ENCODE measurements around the gene IFNG-AS1. TPM values are rescaled to one million over a fixed set of nuclear protein-coding genes. Genes with fewer than 3 reads are reported as not detected.
A peak's percentile ranks its signal among the peaks of the same experiment; 100 is the strongest.

IFNG-AS1 gene
- 0.49 TPM for total RNA-seq

DNA sequence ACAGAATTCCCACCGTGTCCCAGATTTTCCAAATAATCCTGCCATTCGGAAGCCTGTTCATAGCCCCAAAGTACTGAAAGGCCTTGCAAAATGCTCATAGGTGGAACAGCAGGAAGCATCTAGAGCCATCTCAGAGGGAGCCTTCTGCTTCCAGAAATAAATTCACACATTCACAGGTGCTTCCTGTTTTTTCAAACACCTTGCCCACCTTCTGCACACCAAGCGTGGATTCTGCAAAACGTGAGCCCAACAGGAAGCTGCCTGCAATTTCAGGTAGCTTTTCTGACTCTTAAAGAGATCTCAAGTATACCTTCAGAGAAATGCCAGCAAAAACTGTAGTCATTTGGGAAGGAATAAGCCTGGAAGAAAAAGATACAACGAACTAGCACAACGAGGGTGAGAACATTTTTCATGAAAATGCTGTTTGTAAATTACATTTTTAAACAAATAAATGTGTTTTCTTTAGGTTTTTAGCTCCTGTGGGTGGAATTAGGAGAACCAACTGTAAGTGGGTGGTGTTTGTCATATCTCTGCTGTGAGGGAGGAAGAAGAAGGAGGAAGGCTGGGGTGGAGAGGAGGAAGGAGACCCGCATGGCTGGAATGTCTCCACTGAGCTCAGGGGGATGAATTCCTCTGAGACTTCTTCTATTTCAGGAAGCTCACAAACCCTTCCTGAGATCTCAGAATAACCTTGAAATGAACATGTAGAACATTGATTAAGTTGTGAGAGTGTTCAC lies at the start of gene IFNG-AS1:
Gene IFNG-AS1 (plus strand): TSS at position 264 of the 737 bp plus-strand sequence.
- no peak for DNase-seq

DNA sequence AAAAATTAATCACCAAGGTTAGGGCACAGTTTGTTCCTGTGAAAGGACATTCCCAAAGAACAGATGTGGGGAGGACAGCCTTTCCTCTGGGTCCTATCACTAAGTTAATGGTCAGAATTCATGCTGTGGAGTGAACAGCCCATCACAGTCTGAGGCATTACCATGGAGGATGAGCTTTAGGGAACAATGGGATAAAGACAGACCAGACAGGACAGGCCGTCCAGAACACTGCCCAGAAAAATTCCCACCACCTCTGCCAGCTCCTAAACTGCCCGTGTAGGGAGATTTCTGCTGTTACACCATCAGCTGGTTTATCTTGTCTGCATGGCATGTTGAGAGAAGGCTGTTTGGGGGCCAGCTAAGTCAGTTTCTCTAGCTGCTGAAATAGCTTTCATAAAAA lies 49.6 kb upstream of the IFNG-AS1 start:
- DNase-seq, result no peak

DNA sequence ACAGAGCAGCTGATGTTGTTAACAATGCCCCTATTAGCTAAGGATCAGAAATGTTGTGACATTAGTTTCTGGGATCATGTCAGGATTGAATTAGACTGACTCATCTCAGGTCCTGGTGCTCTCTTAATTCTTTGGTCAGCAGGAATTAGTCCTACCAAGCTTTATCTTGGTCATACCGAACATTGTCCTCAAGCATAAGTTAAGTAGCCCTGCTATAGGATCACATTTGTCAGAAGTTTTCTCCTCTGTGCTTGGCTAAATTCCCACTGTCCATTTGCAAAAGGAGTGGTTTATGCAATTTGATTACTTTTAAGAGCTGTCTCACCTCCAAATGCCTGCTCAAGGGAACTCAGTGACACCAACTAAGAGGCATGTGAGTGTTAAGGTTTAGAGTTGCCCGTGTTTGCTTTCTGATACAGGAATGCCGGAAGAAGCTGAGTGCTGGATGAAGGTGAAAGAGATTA lies 48.4 kb upstream of the IFNG-AS1 start:
- DNase-seq, result no peak

DNA sequence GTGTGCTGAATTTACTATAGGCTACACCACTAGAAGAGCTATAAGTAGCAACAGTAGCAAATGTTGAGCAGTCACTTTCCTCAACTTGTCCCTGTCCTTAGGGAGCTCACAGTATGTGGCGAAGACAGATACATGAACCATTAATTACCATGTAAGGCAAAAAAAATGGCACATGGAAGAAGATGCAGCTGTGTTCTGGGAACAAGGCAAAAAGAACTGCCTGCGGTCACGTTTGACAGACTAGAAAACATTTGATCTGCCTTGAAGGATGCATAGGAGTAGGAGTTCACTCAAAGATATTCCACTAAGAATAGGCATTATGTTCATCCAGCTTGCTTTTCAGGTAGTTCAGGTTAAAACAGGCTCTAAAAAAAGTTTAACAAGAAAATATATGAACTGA lies 46.5 kb upstream of the IFNG-AS1 start:
- DNase-seq, result peak; percentile 35

DNA sequence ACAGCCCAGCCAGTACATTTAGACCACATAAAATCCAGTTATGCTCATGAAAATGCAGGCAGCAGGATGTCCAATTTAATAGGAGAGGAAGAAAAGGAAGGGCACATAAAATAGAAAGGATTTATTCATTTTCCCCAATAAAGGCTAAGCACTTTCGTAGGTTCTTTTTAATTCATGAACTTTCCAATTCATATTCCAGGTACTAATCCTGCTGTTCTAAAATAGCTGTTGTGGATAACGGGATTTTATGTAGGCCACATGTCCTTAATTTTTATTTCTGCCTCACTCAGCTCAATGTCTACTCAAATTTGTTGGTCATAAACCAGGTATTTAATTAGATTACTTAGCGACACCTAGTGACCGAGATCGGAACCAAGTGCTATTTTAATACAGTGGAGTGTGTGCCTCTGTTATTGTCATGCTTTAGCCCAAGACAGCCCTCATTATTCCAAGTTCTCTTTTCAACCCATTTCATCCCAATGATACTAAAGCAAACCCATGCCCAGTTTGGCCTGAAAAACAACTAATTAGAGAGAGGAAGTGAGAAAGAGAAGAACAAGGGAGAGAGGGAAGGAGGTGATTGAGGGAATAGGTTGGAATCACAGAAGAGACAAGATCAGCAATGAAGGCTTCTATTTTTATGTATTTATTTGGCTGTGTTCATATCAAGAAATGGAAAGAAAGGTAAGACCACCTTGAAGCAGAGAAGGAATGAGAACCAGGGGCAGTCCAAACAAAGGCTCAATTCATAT lies 45.9 kb upstream of the IFNG-AS1 start:
- DNase-seq, result peak; percentile 65

DNA sequence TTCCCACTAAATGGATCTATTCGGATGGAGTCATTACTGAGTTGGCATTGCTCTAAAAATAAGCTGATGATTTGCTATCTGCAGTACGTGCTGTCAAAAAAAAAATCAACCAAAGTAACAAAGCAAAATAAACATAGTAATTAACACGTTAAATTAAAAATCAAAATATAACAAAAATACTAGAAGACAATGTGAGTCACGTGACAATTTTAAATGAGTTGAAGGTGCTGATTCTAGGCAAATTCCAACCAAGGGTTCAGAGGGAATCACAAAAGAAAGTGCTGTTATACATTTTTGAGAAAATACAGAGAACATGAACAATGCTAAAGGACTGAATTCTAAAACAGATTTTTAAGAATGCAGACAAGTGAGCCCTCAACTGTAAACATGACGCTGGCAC lies 45.2 kb upstream of the IFNG-AS1 start:
- DNase-seq, result no peak

DNA sequence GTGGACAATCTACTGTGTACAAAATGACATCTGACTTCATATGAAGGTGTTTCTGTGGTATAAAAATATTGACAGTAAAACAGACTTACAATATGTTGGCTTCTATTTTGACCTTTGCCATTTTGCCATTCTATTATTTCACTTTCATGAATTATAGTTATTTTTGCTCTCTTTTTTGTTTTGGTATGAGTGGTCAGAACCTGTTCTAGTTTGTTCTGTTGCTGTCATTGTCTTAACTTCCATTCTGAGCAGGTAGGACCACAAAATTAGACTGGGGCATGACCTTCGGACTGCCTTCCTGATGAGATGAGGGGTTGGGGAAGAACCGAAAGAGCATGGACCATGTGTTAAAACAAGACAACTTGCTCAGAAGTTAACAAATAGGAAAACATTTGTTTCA lies 36.5 kb upstream of the IFNG-AS1 start:
- no peak for DNase-seq

DNA sequence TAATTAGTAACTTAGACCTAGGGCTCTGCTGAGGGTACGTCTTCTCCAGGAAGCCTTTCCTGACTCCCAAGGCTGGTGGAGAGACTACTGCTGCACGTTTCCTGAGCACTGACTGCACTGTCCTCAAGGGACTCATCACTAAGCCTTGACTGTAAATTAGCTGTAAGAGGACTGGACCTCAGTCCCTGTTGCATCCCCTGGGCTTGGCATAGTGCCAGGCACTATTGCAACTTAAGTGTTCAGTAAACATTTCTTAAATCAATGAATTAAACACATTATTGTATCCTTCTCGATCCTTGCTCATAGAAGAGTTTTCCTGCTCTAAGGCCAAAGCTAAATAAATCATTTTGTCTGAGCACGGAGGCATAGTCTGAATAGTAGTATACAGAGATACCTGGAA lies 31.9 kb upstream of the IFNG-AS1 start:
- DNase-seq, result peak; percentile 23

DNA sequence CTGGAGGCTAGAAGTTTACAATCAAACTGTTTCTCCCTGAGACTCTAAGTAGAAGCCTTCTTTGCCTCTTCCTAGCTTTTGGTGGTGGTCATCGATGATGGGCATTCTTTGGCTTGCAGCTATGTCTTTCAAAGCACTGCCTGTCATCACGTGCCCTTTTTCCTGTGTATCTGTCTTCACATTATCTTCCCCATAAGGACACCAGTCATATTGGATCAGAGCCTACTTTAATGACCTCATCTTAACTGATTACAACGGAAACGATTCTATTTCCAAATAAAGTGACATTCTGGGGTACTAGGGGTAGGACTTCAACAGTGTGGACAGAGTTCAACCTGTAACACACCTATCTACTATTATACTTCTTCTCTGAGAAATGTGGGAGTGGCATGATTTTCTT lies 31.1 kb upstream of the IFNG-AS1 start:
- peak; percentile 18 for DNase-seq

DNA sequence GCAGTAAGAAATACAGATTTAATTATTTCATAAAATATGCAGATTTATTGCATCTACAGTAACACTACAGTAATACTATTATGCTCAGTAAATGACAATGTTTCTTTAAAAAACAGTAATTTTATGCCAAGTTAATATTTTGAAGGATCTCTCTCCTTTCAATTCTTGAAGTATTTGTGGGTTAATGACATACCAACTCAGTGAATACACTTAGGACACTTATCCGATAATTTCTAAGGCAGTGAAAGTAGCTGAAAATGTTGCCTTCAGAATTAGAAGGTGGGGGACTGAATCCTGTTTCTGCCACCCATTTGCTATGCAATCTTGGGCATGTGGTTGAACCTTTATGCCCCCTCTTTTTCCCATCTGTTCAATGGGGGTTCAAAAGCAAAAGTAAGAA lies 24.8 kb upstream of the IFNG-AS1 start:
- no peak for DNase-seq

DNA sequence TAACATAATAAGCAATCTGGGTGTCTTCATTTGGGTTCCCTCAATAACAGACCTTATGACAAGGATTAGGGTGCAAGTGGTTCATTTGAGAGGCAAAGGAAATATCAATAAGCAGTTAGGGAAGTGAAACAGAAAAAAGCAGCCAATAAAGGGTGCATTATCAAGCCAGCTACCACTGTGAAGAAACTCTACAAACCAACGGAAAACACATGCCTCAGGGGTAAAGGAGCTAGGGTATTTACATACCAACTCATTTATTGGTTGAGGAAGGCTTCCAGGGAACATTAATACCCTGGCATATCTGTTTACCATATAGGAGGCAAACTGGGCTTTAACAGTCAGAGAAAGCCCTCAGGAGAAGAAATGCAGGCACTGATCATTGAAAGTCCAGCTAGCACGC lies 22.7 kb upstream of the IFNG-AS1 start:
- DNase-seq, result no peak

DNA sequence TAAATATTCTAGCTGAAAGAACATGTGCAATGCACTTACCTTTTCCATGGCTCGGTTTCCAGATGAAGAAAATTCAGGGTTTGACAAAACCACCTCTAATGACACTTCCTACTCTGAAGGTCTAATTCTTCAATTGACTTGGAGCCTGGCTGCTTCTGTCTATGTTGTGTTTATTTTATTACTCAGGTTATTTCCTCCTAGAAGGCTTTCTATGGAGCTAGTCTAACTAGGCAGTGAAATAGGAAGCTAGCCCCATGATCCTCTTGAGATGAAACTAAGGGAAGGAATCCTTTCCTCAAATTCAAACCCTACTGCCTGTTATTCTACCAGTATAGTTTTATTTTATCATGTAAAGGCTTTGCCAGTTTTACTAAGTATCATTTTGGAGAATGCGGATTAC lies 20.9 kb upstream of the IFNG-AS1 start:
- DNase-seq, result no peak

DNA sequence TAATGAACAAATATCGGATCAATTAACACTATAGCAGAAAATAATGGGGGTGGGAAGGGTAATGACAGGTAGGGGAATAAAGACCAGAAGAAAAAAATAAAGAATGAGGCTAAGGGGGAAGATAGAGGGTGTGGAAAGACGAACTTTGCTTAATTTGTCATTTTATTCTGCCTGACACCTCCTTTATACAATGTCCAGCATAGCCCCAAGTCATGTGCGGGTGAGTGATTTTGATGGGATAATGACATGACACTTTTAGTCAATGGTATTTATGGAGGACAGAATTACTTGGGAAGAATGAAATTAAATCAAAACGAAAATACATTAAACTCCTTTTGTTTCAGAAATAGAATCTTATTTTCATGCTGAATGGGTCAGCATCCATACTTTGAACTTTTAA lies 20.5 kb upstream of the IFNG-AS1 start:
- DNase-seq, result no peak

DNA sequence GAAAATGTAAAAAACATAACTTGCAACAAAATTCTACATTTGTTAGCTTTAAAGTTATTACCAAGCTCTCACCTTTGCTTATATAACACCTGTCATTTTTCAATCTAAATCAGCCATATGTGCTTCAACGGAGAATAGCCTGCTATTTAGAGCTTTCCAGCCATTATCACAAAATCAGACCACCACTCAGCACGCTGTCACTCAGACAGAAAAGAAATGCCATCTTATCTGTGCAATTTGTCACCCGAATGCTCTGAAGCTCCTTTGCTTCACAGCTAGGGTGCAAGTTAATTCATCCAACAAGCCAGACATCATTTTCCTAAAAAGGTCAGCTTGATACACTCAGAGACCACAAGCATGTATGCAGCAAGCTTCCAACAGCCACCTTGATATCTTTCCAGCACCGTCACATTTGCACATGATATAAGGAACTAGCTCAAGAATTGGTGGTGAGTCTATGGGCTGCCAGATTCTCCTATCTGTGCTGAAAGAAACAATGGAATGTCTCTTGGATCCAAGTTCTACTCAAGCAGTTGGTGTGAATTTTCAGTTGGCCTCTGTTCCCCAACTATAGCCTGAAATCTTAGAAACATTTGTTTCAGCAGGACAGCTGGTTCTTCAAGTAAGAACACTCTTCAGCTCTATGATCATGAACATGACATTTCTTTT lies 20.0 kb upstream of the IFNG-AS1 start:
- DNase-seq, result no peak

DNA sequence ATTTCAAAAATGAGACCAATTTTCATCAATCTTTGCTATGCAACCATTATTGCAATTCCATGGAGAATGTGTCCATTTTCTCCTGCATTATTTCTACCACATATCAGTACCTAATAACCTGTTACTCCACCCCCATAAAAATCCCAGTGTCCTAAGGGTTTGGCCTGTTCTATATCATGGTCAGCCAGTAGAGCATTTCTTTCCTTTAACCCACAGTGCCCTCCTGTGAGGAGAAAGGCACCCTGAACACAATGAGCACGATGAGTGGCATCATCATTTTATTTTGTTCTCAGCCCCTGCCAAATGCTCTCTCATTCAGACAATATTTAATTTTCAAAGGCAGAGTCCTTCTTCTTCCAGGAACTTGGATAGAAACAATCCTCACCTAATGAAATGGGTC lies 11.6 kb upstream of the IFNG-AS1 start:
- DNase-seq, result no peak

DNA sequence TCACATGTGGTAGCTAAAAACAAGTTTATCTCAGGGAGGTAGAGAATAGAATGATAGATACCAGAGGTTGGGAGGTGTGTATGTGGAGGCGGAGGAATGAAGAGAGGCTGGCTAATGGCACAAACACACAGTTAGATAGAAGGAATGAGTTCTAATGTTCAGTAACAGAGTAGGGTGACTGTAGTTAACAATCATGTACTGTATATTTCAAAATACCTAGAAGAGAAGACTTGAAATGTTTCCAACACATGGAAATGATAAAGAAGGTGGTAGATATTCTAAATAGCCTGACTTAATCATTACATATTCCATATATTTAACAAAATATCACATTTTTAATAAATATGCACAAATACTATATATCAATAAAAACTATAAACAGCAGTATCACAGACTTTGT lies 8.9 kb upstream of the IFNG-AS1 start:
- DNase-seq, result no peak

DNA sequence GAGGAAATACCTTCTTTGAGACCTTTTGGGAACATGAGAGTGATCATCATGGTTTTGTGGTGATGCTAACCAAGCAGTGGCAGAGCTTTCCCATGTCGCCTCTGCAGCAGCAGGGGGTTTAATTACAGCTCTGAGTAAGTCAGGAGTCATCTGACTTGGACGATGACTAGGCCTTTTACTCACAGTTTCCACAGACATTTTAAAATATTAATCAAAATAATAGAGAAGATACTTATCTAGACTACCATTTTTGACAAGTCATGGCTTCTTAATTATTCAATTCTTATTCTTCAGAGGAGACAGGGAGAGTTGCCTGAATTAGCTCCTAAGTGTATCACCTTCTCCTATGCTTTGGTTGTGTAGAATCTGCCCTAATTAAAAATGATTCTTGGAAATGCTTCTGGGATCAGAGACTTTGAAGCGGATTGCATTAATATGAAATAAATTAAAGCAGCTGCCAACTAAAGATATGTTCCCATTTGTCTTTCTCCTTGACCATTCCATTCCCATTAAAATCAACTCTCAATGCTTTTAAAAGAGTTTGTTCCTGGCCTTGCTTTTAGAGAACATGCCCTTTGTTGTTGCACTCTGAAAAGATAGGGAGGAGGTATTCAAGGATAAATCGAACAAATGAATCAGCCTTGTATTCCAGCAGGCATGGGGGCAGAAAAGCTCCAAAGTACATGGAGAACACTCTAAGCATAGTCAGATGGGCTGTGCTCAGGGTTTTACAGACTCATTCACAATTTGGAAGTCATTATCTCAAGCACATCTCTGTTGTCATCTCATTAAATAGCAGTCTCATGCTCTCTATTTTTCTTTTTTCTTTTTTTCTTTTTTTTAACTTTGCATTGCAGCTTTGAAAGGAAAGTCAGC lies 7.7 kb upstream of the IFNG-AS1 start:
- no peak for DNase-seq

DNA sequence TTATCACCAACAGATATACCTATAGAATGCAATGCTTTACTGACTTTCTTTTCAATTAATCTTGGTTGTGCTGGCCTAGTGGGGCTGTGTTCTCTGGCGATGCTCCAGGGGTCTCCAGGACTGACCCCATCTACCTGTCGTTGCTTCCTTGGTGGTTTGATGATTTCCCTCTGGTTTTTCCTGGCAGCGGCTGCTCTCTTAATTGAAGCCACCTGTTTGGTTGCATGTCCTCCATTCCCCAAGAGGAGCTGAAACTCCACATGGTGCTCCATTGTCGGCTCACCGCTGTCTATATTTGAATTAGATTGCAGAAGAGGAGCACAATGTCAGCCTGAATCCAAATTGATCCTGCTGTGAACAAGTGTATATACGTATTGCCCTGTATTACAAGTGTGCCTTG lies 7.1 kb upstream of the IFNG-AS1 start:
- DNase-seq, result no peak

DNA sequence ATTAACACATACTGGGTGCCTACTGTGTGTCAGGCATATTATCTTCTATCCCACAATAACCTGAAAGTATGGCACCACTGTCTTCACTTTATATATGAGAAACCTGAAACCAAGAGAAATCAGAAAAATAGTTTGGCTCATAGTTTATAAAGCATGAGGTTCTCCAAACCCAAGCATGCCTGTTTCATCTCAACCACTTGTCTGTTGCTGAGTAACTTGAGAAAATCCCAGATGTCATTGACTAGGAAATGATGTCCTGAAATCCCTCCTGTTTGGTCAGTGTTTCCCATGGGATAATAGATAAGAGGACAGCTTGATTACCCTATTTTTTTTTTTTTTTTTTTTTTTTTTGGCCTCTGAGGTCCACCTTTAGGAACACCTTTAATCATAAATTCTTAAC lies 2.6 kb upstream of the IFNG-AS1 start:
- DNase-seq, result no peak

DNA sequence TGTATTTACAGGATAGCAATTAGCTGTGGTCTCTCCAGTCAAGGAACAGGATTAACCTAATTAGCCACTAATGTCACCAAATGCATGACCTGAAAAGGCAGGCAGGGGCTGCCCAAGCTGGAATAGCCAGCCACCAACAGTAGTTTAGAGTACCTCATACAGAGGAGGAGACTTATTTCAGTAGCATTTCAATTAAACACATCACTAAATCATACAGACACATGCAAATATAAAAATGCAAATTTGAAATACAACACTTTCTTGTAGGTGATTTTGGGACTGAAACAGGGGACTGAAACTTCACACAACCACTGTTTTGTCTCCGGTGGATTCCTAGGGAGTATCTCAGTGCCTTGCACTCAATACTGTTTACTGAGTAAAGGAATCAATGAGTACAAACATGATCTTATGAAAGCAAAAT lies 636 bp upstream of the IFNG-AS1 start:
- no peak for DNase-seq

DNA sequence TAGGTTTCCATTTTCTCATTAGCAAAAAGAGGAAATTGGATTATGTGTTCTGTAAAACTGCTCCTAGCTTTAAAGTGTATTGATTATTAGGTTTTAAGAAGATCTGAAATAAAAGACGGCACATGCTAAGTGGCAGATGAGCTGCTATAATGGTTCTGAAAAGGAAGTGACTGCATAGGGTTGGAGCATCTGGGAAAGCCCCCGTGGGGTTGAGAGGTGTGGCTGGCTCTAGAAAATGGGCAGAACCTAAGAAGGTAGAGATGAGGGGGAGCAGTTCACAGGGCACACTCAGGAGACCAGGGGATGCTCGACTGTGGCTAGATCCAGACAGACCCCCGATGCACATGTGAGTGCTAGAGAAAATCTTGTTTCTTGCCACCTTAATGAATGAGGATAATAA lies 1.9 kb downstream of the IFNG-AS1 start:
- DNase-seq, result no peak

DNA sequence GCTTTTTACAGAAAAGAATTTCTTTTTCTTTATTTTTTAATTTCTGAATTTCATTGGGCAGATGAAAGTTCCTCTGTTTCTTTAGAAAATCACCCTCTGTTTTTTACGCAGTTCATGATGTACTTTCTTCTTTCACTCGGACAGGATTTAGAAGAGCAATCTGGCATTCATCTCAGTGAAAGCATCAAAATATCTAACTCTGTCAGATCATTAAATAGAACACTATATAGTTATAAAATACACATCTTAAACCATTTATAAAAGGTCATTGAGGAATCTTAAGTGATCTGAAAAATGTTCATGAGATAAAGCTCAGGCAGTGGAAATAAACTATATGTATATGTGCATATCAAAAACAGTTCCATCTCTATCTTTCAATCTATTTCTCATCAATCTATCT lies 3.9 kb downstream of the IFNG-AS1 start:
- no peak for DNase-seq
